CD4-positive, alpha-beta T cell treated with Interferon gamma for 1 hour (primary cell): ENCODE measurements around the gene P2RY14.

Source experiments
- DNase-seq: peaks from one replicate; pipeline ENCODE4 v3.0.0-alpha.2; 2020

P2RY14 gene

GRCh38 chr3:151213151-151213550, 65.2 kb downstream of the P2RY14 start:
- no peak for DNase-seq

GRCh38 chr3:151210676-151211381, 67.5 kb downstream of the P2RY14 start:
- no peak for DNase-seq

GRCh38 chr3:151209654-151210053, 68.7 kb downstream of the P2RY14 start:
- no peak for DNase-seq

DNA sequence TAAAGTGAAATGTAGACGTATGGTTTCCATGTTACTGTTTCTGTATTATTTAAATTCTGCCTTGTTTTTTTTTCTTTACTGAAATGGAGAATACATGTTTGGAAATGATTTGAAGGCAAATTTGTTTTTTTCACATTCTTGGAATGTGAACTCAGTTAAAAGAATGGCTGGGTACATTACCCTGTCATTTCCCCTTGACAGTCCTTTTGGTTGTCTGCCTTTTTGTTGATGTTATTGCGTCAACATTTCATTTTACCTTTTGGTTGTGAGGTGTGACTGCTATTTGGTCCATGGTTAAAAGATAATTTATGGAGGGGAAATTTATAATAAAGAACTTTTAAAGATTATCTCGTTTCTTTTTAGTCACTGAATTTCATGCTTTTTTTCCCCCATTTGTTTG, 72.1 kb downstream of the P2RY14 start:
- DNase-seq: no peak

- no peak for DNase-seq
Measured at GRCh38 chr3:151205482-151205881, 72.9 kb downstream of the P2RY14 start.

- no peak for DNase-seq
Measured at GRCh38 chr3:151204530-151205402, 73.6 kb downstream of the P2RY14 start.

DNA sequence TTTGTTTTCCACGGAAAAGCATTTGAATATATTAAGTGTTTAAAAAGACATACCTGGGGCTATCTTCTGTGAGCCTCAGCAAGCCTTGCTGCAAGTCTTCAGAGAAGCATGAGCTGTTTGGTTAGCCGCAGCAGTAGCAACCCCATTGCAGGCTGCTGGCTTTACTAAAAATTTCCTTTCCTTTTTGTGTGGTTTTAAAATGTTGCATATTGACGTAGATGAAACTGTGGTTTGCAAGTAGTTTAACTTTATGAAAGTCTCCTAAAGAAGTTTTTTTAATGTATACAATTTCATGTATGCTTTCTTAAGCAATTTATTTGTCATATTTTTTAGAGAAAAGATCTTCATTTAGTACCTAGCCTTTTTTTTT, 75.3 kb downstream of the P2RY14 start, which contains the start of gene GPR171:
TSS of gene GPR171 (minus strand) at position 166 of the 370 bp plus-strand sequence. CDS start 3,830 bp downstream, outside the sequence.
- DNase-seq: peak; percentile 67

GRCh38 chr3:151201051-151201730, 77.2 kb downstream of the P2RY14 start:
- DNase-seq: no peak

DNA sequence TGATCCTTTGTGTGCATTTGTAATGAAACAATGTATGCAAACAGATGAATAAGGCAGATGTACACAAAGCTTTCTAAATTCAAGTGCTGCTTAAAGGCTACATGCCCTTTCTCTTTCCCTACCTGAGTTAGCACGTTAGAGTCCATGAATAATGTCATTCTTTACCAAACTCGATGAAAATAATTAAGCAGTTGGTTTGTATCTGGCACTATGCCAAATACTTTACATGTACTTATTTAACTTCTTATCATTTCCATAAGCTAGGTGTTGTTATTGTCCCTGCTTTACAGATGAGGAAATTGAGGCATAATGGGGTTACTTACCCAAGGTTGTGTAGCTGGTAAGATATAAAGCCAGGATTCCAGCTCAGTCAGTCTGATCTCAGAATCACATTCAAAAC, 77.8 kb downstream of the P2RY14 start:
- DNase-seq: no peak

GRCh38 chr3:151199554-151200438, 78.5 kb downstream of the P2RY14 start:
- no peak for DNase-seq

DNA sequence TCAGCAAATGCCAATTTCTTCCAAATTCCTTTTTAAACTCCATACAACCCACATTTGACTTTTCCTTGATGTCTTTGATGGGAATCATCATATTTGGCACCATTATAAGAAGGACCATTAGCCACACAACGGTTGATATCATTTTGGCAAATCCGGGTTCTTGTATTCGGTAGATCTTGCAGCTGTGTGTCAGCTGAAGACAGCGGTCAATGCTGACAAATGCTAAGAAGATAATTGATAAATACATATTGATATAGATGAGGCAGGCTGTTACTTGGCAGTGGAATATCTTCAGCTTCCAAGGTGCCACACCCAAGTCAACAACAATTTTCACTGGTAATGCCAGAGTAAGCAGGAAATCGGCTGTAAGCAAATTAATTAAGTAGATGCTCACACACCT, 79.5 kb downstream of the P2RY14 start:
- DNase-seq: no peak

- no peak for DNase-seq
Measured at GRCh38 chr3:151197981-151198767, 80.2 kb downstream of the P2RY14 start.

DNA sequence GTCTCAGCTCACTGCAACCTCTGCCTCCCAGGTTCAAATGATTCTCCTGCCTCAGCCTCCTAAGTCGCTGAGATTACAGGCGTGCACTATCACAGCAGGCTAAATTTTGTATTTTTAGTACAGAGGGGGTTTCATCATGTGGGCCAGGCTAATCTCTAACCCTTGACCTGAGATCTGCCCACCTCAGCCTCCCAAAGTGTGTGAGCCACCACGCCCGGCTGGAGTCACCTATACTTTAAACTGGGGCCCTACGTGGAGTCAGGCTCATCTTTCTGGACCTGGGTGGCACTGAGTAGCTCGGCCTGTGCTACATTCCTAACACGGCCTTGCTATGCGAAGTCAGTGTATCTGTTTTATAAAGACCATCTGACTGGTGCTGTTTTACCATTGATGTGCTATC, 81.1 kb downstream of the P2RY14 start:
- DNase-seq: no peak

DNA sequence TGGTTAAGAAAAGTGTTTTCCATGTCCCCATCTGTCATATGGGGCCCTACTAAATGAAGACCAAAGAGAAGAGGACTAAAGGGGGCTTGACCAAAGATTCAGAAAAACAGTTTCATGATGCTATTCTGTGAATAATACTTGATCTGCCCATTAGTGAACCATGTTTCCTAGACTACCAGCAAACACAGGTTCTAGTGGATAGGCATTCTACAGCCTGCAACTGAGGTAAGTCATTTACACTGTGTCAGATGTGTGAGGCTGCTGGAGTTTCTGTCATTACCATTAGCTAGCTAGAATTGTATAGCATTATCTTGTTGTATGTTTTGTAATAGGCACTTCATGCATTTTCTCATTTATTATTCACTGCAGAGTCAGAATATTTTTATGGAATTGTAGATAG, 81.9 kb downstream of the P2RY14 start:
- no peak for DNase-seq

GRCh38 chr3:151195826-151196225, 82.5 kb downstream of the P2RY14 start:
- DNase-seq: no peak

GRCh38 chr3:151192545-151192944, 85.8 kb downstream of the P2RY14 start:
- DNase-seq: no peak

DNA sequence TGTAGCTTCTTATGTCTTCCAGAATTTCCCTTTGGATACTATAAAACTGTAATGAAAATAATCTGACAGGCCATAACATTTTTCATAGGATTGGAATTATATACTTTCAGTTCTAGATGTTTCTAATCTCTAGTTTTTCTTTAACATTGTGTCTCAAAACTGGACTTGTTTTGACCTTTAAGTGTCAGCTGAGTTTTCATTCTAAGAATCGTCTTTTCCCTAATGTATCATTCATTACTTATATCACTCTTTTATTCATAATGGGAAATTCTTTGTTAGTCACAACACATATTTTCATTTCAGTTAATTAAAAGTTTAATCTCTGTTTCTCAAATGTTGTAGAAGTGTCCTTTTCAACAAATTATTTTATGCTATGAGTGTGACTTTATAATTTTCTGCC, 87.2 kb downstream of the P2RY14 start:
- no peak for DNase-seq

- no peak for DNase-seq
Measured at GRCh38 chr3:151183265-151183671, 95.1 kb downstream of the P2RY14 start.

DNA sequence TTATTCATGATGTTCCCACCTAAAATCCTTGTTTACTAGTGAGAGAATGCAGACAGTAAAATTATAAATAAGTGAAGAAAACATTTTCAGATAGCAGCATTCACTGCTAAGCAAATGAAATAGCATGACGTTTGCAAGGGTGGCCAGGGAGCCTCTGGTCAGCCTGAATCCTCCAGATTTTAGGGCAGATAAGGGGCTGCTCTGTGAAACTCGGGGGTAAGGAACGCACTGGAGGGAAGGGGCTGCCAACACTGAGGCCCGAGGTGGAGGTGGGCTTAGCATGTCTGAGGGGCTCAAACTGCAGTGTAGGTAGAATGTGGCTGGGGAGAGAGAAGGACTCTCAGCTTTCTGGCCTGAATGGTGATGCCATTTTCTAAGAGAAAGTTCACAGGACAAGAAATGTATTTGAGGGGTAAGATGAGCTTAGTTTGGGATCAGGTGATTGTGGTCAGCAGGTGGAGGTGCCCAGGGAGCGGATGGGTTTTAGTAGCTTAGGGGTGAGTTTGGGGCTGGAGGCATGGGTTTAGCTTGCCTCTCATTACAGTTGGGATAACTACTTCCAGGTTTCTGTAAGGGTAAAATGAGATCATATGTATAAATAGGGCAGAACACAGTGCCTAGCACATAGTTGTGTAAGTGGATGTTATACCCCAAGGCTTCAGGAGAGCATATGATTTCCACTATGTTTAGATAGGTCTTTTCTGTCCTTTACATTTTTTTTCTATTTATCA, 95.8 kb downstream of the P2RY14 start:
- DNase-seq: no peak

- DNase-seq: no peak
Measured at GRCh38 chr3:151178208-151178845, 100.0 kb downstream of the P2RY14 start.
